ENCODE measurements around the gene PCSK1. TPM values are rescaled to one million over a fixed set of nuclear protein-coding genes. Genes with fewer than 3 reads are reported as not detected.
A peak's percentile ranks its signal among the peaks of the same experiment; 100 is the strongest.

Gene PCSK1
- 10 to 100 TPM; 13.8 to 18.5 TPM for total RNA-seq
- long read RNA-seq, donor 1, full-length matches to known transcripts, result 3 of 7 reads
- long read RNA-seq, donor 1, partial matches to known transcripts, result 2 of 7 reads
- long read RNA-seq, donor 1, other reads (novel, unspliced or antisense), result 2 of 7 reads
- long read RNA-seq, donor 2, full-length matches to known transcripts, result 3 of 6 reads
- long read RNA-seq, donor 2, partial matches to known transcripts, result 1 of 6 reads
- long read RNA-seq, donor 2, other reads (novel, unspliced or antisense), result 2 of 6 reads

- intact Hi-C loops (cut with DNase I), result no loop called here
- no peak for DNase-seq (ENCODE audit: low spot score)
Measured at GRCh38 chr5:96433066-96433447, at the start of gene PCSK1. PCSK1 (minus strand) TSS chr5:96433248; CDS start chr5:96433042, 206 bp downstream.

DNA sequence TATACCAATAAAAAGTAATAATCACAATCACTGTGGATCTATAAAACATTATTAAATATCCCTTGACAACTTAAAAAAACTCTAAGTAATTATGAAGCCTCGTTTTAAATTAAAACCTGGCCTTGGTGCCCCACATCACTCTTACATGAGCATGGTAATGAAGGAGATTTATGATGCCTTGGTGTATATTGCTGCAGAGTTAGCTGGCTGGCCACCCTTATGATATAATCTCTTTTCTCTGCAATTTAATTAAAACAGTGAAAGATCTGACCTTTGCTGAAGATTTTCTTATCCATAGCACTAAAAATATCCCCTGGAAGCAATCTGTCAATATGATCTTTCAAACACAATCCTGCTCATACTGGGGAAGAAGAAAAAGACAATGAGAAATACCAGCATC lies 48.8 kb upstream of the PCSK1 start:
- intact Hi-C loops (cut with DNase I), result no loop called here
- no peak for DNase-seq (ENCODE audit: low spot score)

- DNase-seq (ENCODE audit: low spot score), result no peak
- intact Hi-C loops (cut with DNase I), result no loop called here
Measured at GRCh38 chr5:96481009-96481786, 48.1 kb upstream of the PCSK1 start.

GRCh38 chr5:96478983-96479382 lies 45.9 kb upstream of the PCSK1 start:
- no peak for DNase-seq (ENCODE audit: low spot score)
- intact Hi-C loops (cut with DNase I), result no loop called here

DNA sequence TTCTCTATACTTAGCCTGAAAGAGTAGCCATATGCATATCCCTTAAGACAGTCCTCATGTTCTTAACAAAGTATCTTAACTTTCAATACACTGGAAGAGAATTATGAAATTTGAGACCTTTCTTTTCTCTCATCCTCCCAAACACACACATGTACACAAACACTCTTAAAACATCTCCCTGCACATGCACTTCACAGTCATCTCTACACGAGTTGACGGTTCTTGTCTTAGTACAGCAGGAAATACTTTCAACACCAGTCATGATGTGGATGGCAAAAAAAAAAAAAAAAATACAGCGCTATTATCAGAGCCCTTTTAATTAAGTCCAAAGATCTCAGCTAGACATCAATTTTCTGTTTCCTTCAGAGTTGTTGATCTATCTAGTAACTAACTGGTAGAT lies 43.6 kb upstream of the PCSK1 start:
- intact Hi-C loops (cut with DNase I), result no loop called here
- DNase-seq (ENCODE audit: low spot score), result no peak

GRCh38 chr5:96474073-96474472 lies 41.0 kb upstream of the PCSK1 start:
- peak; percentile 84 for DNase-seq (ENCODE audit: low spot score)
- intact Hi-C loops (cut with DNase I), result no loop called here

DNA sequence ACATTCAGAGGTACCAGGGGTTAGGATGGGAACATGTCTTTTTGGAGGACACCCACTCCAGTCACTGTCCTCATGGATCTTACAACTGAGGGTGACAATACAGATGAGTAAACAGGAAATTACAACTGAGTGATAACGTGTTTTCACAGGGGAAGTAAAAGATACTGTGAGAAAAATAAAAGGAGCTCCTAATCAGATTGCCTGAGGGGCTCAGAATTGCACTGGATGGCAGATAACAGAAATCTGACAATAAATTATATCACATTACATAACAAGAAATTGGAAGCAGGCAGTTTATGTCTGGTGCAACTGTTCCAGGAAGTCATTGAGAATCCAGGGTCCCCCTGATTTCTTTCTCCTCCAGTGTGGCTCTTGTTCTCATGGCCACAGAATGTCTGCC lies 40.1 kb upstream of the PCSK1 start:
- intact Hi-C loops (cut with DNase I), result no loop called here
- DNase-seq (ENCODE audit: low spot score), result no peak

- no peak for DNase-seq (ENCODE audit: low spot score)
- intact Hi-C loops (cut with DNase I), result no loop called here
Measured at GRCh38 chr5:96470785-96471184, 37.7 kb upstream of the PCSK1 start.

DNA sequence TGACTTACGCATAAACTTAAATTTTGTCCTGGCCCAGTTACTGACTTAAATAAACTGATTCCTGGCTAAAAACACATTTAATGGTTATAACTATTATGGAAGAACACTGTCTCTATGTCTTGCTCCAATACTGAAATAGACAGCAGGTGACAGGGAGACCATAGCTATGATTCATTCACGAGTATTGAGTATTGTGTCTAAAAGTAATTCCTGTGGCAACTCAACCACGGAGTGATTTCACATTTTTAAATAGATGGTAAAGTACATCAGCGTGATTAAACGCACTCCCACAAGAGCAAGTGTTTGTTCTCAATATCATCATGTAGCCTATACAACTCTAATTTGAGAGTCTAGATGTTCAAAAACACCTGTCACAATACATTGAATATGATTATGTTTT lies 35.9 kb upstream of the PCSK1 start:
- DNase-seq (ENCODE audit: low spot score), result no peak
- intact Hi-C loops (cut with DNase I), result no loop called here

DNA sequence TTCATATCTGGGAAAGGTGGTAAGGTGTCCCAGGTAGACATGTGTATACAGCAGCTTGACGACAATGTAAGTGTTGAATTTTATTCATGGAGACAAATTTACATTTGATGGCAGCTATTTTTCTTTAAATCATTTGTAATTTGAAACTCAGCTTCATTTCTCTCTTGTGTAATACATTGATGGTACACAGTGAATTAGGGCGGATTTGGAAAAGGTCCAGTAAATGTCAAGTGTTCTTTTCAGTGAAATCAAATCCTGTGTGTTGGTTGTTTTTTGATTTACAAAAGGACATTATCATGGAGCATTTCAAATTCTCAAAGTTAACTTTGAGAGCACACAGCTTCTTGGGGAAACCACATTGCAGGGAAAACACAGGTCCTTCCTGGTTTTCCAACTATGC lies 30.0 kb upstream of the PCSK1 start:
- intact Hi-C loops (cut with DNase I), result no loop called here
- no peak for DNase-seq (ENCODE audit: low spot score)

GRCh38 chr5:96459313-96460121 lies 26.5 kb upstream of the PCSK1 start:
- intact Hi-C loops (cut with DNase I), result no loop called here
- DNase-seq (ENCODE audit: low spot score), result no peak

DNA sequence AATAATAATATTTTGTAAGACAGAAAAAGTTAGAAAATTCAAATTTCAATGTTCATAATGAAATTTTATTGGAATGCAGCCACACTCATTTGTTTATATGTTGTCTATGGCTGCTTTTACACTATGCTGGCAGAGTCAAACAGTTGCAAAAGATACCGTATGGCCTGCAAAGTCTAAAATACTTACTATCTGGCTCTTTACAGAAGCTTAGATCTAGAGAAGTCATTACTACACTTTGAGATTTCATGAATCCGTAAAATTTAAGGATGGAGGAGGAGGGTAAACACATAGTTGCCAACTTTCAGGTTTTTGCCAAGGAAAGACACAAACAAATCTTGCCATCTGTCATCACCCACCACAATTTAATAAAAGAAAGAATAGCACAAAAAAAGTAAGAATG lies 25.1 kb upstream of the PCSK1 start:
- no peak for DNase-seq (ENCODE audit: low spot score)
- intact Hi-C loops (cut with DNase I), result no loop called here

GRCh38 chr5:96455789-96456188 lies 22.7 kb upstream of the PCSK1 start:
- no peak for DNase-seq (ENCODE audit: low spot score)
- intact Hi-C loops (cut with DNase I), result no loop called here

DNA sequence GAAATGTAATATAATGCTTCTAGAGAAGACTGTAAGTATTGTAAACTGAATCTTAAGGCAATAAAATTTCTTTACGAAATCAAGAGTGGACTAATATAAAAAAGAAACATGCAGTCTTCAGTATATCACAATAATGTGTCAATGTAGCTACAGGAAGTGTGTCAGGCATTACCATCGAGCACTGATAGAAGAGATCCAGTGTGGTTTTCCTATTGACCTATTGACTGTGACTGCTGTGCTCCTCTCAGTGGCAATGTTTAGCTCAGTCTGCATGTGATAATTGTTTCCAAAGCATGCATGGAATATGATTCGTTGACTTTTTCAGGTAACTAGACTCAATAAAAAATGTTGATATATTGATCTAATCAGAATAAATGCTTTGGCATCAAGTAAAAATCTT lies 20.3 kb upstream of the PCSK1 start:
- intact Hi-C loops (cut with DNase I), result no loop called here
- DNase-seq (ENCODE audit: low spot score), result no peak

GRCh38 chr5:96447949-96448348 lies 14.9 kb upstream of the PCSK1 start:
- no peak for DNase-seq (ENCODE audit: low spot score)
- intact Hi-C loops (cut with DNase I), result no loop called here

GRCh38 chr5:96440185-96440538 lies 7.1 kb upstream of the PCSK1 start:
- intact Hi-C loops (cut with DNase I), result loop anchor here in 1 of 2 donors (5.0 kb wide), 1 partner anchor 283 kb away; no protein-coding TSS in a partner anchor
- no peak for DNase-seq (ENCODE audit: low spot score)

- DNase-seq (ENCODE audit: low spot score), result no peak
- intact Hi-C loops (cut with DNase I), result loop anchor here in 1 of 2 donors (5.0 kb wide), 1 partner anchor 282 kb away; no protein-coding TSS in a partner anchor
Measured at GRCh38 chr5:96439477-96440184, 6.6 kb upstream of the PCSK1 start.

DNA sequence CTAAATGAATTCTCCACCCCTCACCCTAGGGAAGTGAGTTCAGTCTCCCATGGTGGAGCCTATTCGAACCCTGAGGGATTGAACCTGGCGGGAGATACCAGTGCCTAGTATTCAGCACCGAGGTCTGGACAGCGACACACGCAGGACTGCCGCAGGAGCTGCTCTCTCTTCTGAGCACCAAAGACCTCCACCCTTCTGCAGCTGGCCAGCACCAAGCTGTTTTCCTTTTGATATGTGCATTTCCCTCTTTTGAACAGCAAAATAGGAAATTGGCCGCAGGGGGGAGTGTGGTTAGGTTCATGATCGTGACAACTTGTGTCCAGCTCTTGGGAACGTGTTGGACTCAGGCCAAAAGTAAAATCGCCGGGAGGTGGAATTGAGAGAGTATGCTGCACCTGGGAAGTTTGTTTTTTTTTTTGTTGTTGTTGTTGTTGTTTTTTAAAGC lies 1.2 kb upstream of the PCSK1 start:
- peak; percentile 92 for DNase-seq (ENCODE audit: low spot score)
- intact Hi-C loops (cut with DNase I), result no loop called here

GRCh38 chr5:96432216-96433065 lies 607 bp downstream of the PCSK1 start:
- peak; percentile 87 for DNase-seq (ENCODE audit: low spot score)
- intact Hi-C loops (cut with DNase I), result no loop called here

All from posterior vena cava (tissue), 2 donors.